ENCODE results near the gene CHRNA7. TPM values are rescaled to one million over a fixed set of nuclear protein-coding genes. Genes with fewer than 3 reads are reported as not detected.
A peak's percentile ranks its signal among the peaks of the same experiment; 100 is the strongest.

Gene CHRNA7
- total and polyA plus RNA-seq, 2 of the 8 experiments (the other 6 are each of a cell fraction or from before 2014, with no cell fraction given) = 7.5 to 11.0 TPM

DNA sequence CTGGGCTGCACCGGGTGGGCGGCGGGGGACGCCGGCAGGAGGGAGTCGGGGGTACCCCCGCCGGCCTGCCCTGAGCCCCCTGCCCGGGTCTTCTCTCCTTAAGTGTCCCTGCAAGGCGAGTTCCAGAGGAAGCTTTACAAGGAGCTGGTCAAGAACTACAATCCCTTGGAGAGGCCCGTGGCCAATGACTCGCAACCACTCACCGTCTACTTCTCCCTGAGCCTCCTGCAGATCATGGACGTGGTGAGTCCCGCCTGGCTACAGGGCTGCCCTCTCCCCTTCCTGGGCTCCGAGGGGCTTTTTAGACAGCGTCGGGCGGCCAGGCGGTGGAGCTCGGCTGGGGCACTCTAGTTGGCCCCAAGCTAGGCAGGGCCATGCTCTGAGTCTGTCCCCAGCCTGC lies 480 bp downstream of the CHRNA7 start:
- H3K4me3 ChIP-seq (ENCODE audit: extremely low read depth in 1 of 4, insufficient read depth in 2 of 4, low read depth in 3 of 4, low read length in 4 of 4) = peak overlapping the region; percentile 67 to 87 (median 71)
- ChIA-PET CTCF (ENCODE audit: partially characterized antibody) (interaction anchor here (0.8 to 2.5 kb wide), 7 partner anchors 11 to 588 kb away, joined by 3 to 8 read pairs (median 4); no protein-coding TSS in a partner anchor), POLR2A (ENCODE audit: partially characterized antibody) (interaction anchor here (0.7 to 1.1 kb wide), 4 partner anchors 12 to 122 kb away, joined by 3 read pairs; no protein-coding TSS in a partner anchor)
- no peak overlapping the region; the same call in 1 of the 2 replicates for H2BK15ac ChIP-seq (ENCODE audit: low read length)
- H3K23ac ChIP-seq (ENCODE audit: insufficient read length) = no peak overlapping the region
- H3K23me2 ChIP-seq (ENCODE audit: low read depth, low read length) = peaks cover 18% of the 10 kb centered on the region
- H3K27ac ChIP-seq (ENCODE audit: low read depth, low read length) = no peak overlapping the region
- H3K9ac ChIP-seq (replicated peaks in 1 of 4; ENCODE audit: extremely low read depth in 1 of 4, low read depth in 3 of 4, low read length in 3 of 4) = peak overlapping the region in 3 of 4 experiments; percentile 9 to 69 (median 13); a peak in 5 of 7 replicates
- no peak overlapping the region for H4K91ac ChIP-seq (replicated peaks; ENCODE audit: insufficient read length, low read length)
- DNase-seq (ENCODE audit: low read depth in 1 of 2, low spot score in 2 of 2) (no peak), FAIRE-seq (no peak)
- 7% methylated on average over 15 of the region's 21 CpGs; no CpG with 5 or more reads in 1 of the 2 experiments for WGBS, 2 experiments (ENCODE audit: extremely low coverage in 1 of 2, insufficient coverage in 1 of 2, insufficient read length in 1 of 2, insufficient replicate concordance in 2 of 2, low coverage in 1 of 2, low lambda C conversion rate in 2 of 2, missing lambda C conversion rate in 1 of 2)
- no peak overlapping the region for H4K5ac ChIP-seq (ENCODE audit: insufficient read length, low read depth, low read length)
- H4K8ac ChIP-seq (ENCODE audit: extremely low read depth, insufficient read depth, low read length) = peak overlapping the region; percentile 85; the same call in 1 of the 2 replicates
- H3K4ac ChIP-seq (replicated peaks; ENCODE audit: insufficient read length, low read depth, low read length) = no peak overlapping the region
- H2BK20ac ChIP-seq (ENCODE audit: low read length) = no peak overlapping the region
- no peak overlapping the region for H2BK120ac ChIP-seq (replicated peaks; ENCODE audit: low read depth, low read length)
- H3K14ac ChIP-seq (ENCODE audit: insufficient read length) = no peak overlapping the region
- H3K56ac ChIP-seq (replicated peaks; ENCODE audit: insufficient read length, low read depth, low read length) = no peak overlapping the region
- H3K18ac ChIP-seq (ENCODE audit: extremely low read depth, low read length) = peak overlapping the region; percentile 43; the same call in 1 of the 2 replicates
- H3K27me3 ChIP-seq (replicated peaks in 1 of 4; ENCODE audit: control insufficient read depth in 3 of 4, extremely low read depth in 1 of 4, insufficient read depth in 3 of 4, low read length in 3 of 4) = peaks cover 0 to 15% (median 8%) of the 10 kb centered on the region in 4 experiments; a peak in 3 of 7 replicates
- no peaks in the 10 kb centered on the region for H3K79me2 ChIP-seq (ENCODE audit: control insufficient read depth in 1 of 2, insufficient read depth in 2 of 2, low read length in 2 of 2)
- peaks cover 0 to 3% (median 0%) of the 10 kb centered on the region in 4 experiments; a peak in 2 of 7 replicates for H3K4me1 ChIP-seq (replicated peaks in 1 of 4; ENCODE audit: control insufficient read depth in 3 of 4, insufficient read depth in 4 of 4, low read length in 3 of 4)
- H4K20me1 ChIP-seq (replicated peaks in 1 of 2; ENCODE audit: control insufficient read depth in 1 of 2, insufficient read depth in 2 of 2, low read length in 2 of 2) = peaks cover 0 to 2% of the 10 kb centered on the region in 2 experiments
- H3K36me3 ChIP-seq (ENCODE audit: control insufficient read depth in 2 of 4, insufficient read depth in 4 of 4, low read length in 3 of 4) = no peaks in the 10 kb centered on the region
- no peaks in the 10 kb centered on the region for H3K79me1 ChIP-seq (ENCODE audit: low read depth, low read length)
- H3K4me2 ChIP-seq (ENCODE audit: insufficient read depth in 1 of 2, low read depth in 2 of 2, low read length in 2 of 2) = peak overlapping the region; percentile 78 to 94
- no peak overlapping the region for H2AK5ac ChIP-seq (ENCODE audit: low read depth, low read length)
- H2BK12ac ChIP-seq (ENCODE audit: low read depth, low read length) = no peak overlapping the region
- no peaks in the 10 kb centered on the region for H3K9me3 ChIP-seq (ENCODE audit: insufficient read depth in 2 of 2, low read depth in 1 of 2, low read length in 1 of 2)
- 0 out of 2 replicates have a peak overlapping the region, but pooled peaks have one; percentile 66 for H2AFZ ChIP-seq (ENCODE audit: low read length)
- H2BK5ac ChIP-seq (ENCODE audit: low read depth, low read length) = no peak overlapping the region
- no peak for TF ChIP-seq POLR2A (IDR thresholded peaks at IDR 0.05; ENCODE audit: control extremely low read depth in 1 of 2, low read depth in 2 of 2, low read length in 2 of 2)
- TF ChIP-seq CBX5 (IDR thresholded peaks at IDR 0.05; ENCODE audit: low read depth, low read length) = no peak
- TF ChIP-seq, protein P1, sequence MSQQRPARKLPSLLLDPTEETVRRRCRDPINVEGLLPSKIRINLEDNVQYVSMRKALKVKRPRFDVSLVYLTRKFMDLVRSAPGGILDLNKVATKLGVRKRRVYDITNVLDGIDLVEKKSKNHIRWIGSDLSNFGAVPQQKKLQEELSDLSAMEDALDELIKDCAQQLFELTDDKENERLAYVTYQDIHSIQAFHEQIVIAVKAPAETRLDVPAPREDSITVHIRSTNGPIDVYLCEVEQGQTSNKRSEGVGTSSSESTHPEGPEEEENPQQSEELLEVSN (IDR thresholded peaks at IDR 0.05) = no peak
- TF ChIP-seq SP2 (IDR thresholded peaks at IDR 0.05; ENCODE audit: low read length) = no peak
- TF ChIP-seq TCF12 (IDR thresholded peaks at IDR 0.05; ENCODE audit: low read depth, low read length) = no peak
- TF ChIP-seq RBBP5 (IDR thresholded peaks at IDR 0.05; ENCODE audit: borderline replicate concordance, low read depth, low read length) = no peak
- no peak; the same call in 1 of the 2 replicates for TF ChIP-seq TAF1 (IDR thresholded peaks at IDR 0.05; ENCODE audit: low read depth, low read length)
- TF ChIP-seq NANOG (IDR thresholded peaks at IDR 0.05; ENCODE audit: insufficient read depth, low read depth, low read length, poor library complexity, severe bottlenecking) = no peak
- TF ChIP-seq CBX8 (IDR thresholded peaks at IDR 0.05; ENCODE audit: borderline replicate concordance, low read depth, low read length) = no peak
- no peak for TF ChIP-seq GTF2F1 (IDR thresholded peaks at IDR 0.05; ENCODE audit: borderline replicate concordance, low read depth, low read length)
- TF ChIP-seq HDAC2 (IDR thresholded peaks at IDR 0.05; ENCODE audit: borderline replicate concordance in 1 of 2, low read depth in 2 of 2, low read length in 2 of 2) = no peak
- no peak for TF ChIP-seq RXRA (IDR thresholded peaks at IDR 0.05; ENCODE audit: insufficient read depth, low read depth, low read length)
- no peak for TF ChIP-seq GABPA (IDR thresholded peaks at IDR 0.05; ENCODE audit: borderline replicate concordance, insufficient read depth, low read length)

All from H1 (cell line).